PFSK-1 (cell line): ENCODE data around the gene IMPA2.

ENCODE experiments used
- FOXP2 ChIP-seq: optimal IDR thresholded peaks from 2 replicates; pipeline ENCODE3; 2011; ENCODE audit warnings: borderline replicate concordance, control low read depth, inconsistent platforms; ENCODE audit not compliant: insufficient read depth; ENCODE audit errors: extremely low read length, extremely low read depth
- POLR2AphosphoS5 ChIP-seq: IDR thresholded peaks from 2 replicates; pipeline ENCODE4 v1.6.1; 2012; ENCODE audit warnings: low read depth, mild to moderate bottlenecking, control low read depth, low read length, moderate library complexity
- REST ChIP-seq, 2 experiments: IDR thresholded peaks; 2 replicates each; pipeline versions ENCODE4 v1.6.1 to v1.8.0; 2011 to 2012; ENCODE audit warnings: low read depth in 2 of 2, low read length in 2 of 2, control low read depth in 1 of 2, inconsistent platforms in 1 of 2, mild to moderate bottlenecking in 1 of 2, moderate library complexity in 1 of 2; ENCODE audit not compliant: insufficient read depth in 1 of 2
- SIN3A ChIP-seq: IDR thresholded peaks from 2 replicates; pipeline ENCODE4 v1.6.1; 2012; ENCODE audit warnings: mild to moderate bottlenecking, low read length, moderate library complexity, borderline replicate concordance; ENCODE audit not compliant: insufficient read depth
- TAF1 ChIP-seq: IDR thresholded peaks from 2 replicates; pipeline ENCODE4 v1.6.1; 2012; ENCODE audit warnings: low read length, control low read depth, borderline replicate concordance; ENCODE audit not compliant: insufficient read depth

IMPA2 gene

GRCh38 chr18:12074736-12075135 is 93.4 kb downstream of the IMPA2 start:
- TF ChIP-seq REST (IDR thresholded peaks at IDR 0.05; ENCODE audit: insufficient read depth in 1 of 2, low read depth in 2 of 2, low read length in 2 of 2): no peak
- TF ChIP-seq SIN3A: no peak
- TF ChIP-seq FOXP2: no peak
- TF ChIP-seq POLR2AphosphoS5: no peak
- TF ChIP-seq TAF1: no peak

- no peak for TF ChIP-seq TAF1
- no peak for TF ChIP-seq REST (IDR thresholded peaks at IDR 0.05; ENCODE audit: insufficient read depth in 1 of 2, low read depth in 2 of 2, low read length in 2 of 2)
- no peak for TF ChIP-seq FOXP2
- TF ChIP-seq POLR2AphosphoS5: no peak
- TF ChIP-seq SIN3A: no peak
These were observed 95.3 kb downstream of the IMPA2 start for GRCh38 chr18:12076424-12077140.

GRCh38 chr18:12079491-12080237 is 98.4 kb downstream of the IMPA2 start:
- TF ChIP-seq POLR2AphosphoS5 (no peak), REST (IDR thresholded peaks at IDR 0.05; ENCODE audit: insufficient read depth in 1 of 2, low read depth in 2 of 2, low read length in 2 of 2) (no peak), TAF1 (no peak), FOXP2 (no peak), SIN3A (no peak)
